HG03575 (cell line): ENCODE results near the gene CEP68.
A peak's percentile ranks its signal among the peaks of the same experiment; 100 is the strongest.
"Not testable (repeated sequence)": the region's sequence is repeated elsewhere in the genome, so short reads cannot be mapped to it uniquely, and the experiment has no call there.

Source experiments
- ATAC-seq: cut with Tn5 transposase; IDR thresholded peaks from one replicate; pipeline ENCODE4 v1.9.1; 2021; ENCODE audit not compliant: unreplicated experiment, insufficient number of reproducible peaks, low FRiP score; ENCODE audit errors: extremely low read depth

Gene CEP68, protein sequence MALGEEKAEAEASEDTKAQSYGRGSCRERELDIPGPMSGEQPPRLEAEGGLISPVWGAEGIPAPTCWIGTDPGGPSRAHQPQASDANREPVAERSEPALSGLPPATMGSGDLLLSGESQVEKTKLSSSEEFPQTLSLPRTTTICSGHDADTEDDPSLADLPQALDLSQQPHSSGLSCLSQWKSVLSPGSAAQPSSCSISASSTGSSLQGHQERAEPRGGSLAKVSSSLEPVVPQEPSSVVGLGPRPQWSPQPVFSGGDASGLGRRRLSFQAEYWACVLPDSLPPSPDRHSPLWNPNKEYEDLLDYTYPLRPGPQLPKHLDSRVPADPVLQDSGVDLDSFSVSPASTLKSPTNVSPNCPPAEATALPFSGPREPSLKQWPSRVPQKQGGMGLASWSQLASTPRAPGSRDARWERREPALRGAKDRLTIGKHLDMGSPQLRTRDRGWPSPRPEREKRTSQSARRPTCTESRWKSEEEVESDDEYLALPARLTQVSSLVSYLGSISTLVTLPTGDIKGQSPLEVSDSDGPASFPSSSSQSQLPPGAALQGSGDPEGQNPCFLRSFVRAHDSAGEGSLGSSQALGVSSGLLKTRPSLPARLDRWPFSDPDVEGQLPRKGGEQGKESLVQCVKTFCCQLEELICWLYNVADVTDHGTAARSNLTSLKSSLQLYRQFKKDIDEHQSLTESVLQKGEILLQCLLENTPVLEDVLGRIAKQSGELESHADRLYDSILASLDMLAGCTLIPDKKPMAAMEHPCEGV

DNA sequence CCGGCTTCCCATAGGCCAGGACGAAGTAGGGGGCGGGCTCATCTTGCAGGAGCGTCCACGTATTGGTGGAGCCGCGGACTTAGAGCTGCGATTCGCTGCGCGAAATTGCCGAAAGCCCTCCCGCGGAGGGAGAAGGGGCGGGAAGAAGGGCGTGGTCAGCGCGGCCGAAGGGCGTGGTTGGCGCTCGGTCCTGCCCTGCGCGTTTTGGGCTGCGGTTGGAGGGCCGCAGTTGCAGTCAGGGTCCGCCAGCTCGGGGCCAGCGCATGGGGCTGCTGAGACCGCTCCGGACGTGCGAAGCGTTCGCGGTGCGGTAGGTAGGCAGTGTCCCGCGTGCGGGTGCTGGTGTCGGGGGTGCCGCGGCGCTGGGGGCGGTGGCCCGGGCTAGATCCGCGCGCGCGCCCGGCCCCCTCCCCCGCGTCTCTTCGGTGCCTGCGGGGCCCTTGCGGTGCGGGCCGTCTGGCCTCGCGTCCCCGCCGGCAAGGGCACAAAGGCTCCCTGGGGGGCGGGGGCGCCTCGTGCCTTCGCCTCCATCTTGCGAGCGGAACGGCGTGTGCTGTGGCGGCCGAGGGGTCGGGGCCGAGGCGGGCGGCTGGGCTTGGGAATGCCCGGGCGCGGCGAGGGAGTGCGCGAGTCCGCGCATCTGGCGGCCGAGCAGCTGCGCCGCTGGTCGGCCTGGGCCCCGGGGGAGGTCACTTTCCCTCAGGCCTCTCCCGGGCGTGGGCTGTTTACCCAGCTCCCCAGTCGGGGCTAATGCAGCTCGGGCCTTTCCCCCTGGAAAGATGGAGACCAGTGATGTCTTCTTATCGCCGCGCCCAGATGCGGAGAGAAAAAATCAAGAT is at the start of gene CEP68:
Gene CEP68 (plus strand): TSS at position 202 of the 839 bp plus-strand sequence. CDS start 13,029 bp downstream, outside the sequence.
- peak; percentile 41 for ATAC-seq

DNA sequence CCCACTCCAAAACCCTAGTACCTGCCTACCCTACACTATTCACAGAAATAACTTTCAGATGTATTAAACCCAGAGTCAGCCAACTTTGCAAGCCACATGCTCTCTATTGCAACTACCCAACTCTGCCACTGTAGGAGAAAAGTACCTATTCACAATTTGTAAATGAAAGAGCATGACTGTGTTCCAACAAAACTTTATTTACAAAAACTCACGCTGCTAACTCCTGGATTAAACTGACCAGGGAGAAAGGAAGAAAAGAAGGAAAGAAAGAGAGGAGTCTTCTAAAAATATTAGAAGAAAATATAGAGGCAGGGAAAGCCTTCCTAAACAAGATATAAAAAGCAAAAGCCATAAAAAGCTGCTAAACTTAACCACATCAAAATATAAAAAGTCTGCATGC is 42.4 kb upstream of the CEP68 start:
- ATAC-seq: no peak

DNA sequence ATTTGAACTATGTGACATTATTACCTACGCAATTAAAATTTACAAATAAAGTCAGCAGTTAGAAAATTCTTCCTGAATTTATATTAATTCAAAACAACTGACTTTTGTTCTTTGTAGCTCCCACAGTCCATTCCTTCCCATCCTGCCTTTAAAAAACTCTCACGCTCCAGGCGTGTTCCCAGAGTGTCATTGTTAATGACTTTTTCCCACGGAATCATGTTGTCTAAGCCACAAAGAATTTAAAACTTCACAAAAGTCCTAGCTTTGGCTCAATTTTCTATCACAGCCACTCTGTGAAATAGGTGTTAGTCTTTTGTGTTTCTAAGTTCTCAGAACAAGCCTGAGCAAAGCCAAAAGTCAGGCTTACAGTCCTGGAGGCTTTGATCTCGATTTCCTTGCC is 40.5 kb upstream of the CEP68 start:
- no peak for ATAC-seq

DNA sequence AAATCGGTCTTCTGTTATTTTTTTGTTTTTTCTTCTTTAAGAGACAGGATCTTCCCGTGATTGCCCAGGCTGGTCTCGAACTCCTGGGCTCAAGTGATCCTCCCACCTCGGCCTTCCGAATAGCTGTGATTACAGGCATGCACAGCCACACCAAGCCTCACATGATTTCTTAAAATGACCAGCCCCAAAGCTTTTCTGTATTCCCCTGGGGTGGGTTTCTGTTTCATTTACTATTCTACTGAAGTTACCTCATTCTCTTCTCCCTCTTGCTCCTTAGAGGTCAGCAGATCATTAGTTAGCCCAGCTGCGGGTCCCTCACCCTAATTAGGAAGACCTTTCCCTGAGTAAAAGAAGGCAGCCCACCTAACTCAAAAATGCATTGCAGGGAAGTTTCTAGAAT is 39.4 kb upstream of the CEP68 start:
- no peak for ATAC-seq

DNA sequence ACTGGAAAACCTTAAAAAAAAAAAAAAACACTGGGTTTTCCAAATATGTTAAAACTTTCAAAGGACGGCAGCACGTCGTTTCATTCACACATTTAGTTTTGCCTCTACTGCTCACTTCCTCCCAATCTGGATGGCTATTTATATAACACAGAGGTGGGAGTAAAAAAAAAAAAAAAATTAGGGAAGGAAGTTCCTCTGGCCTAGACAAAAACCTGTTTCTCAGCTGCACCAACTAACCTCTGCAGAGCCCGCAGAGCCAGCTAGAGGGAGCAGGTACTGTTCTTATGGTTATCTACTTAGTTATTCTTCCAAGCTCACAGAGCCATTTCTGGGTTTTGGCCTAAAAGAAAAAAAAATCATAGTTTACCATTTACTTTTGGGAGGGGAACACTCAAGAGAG is 38.9 kb upstream of the CEP68 start:
- no peak for ATAC-seq

DNA sequence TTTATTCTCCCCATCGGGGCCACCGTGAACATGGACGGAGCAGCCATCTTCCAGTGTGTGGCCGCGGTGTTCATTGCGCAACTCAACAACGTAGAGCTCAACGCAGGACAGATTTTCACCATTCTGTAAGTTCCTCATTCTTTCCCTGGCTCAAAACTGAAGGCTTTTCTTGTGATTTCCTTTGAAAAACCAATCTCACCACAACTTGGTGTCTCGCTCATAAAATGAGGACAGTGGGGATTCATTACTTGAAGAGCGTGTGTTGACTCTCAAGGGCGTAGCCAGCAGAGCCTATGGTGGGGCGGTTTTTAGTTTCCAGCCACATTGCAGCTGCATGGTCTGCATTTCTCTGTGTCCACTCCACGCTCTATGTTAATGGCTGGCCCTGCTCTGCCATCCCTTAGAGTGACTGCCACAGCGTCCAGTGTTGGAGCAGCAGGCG is 38.1 kb upstream of the CEP68 start:
- ATAC-seq: no peak

DNA sequence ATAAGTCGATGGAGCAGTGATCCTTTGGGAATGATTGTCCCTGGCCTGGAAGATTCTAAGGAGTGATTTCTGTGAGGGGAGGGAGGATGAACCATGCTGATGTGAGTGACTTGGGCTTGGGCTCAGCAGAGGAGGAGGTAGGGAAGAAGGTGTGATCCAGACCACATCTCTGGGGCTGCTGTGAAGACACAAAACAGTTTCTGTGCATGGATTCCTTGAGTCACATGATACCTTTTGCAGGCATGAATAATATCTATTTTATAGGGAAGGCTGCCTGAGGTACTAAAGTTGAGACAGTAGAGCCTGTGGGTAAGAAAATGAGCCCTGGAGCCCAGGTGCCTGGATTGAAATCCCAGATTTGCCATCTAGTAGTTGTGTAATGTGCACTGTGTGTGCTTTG is 37.2 kb upstream of the CEP68 start:
- ATAC-seq: no peak

DNA sequence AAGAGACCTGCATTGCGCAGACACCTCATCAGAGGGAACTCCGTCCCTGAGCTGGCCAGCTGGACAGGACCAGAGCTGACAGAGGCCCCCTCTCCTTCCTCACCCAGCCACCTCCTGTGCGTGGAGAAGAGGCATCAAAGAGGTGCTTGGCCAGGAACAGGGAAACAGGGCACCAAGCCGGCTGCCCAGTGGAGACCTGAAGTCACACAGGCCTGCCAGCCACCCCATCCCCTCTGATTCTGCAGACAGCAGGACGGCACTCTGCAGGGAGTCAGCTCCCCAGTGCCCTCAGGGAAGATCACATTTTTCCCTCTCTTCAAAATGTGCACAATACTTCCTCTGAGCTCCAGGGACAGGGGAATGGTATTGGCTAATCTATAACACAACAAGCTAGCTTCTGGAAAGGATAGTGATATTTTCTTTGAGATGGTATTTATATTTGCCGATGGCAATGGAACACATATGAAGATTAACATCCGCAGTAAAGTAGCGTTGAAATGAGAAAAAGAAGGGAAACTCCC is 36.5 kb upstream of the CEP68 start:
- ATAC-seq: no peak

DNA sequence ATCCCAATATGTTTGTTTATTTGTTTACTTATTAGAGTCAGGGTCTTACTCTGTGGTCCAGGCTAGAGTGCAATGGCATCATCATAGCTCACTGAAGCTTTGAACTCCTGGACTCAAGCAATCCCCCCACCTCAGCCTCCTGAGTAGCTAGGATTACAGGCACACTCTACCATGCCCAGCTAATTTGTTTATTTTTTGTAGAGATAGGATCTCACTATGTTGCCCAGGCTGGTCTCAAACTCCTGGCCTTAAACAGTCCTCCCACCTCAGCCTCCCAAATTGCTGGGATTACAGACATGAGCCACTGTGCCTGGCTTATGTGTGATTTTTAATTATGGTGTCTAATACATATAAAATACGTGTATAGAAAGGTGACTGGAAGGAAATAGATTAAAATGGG is 36.0 kb upstream of the CEP68 start:
- not testable (repeated sequence) for ATAC-seq

DNA sequence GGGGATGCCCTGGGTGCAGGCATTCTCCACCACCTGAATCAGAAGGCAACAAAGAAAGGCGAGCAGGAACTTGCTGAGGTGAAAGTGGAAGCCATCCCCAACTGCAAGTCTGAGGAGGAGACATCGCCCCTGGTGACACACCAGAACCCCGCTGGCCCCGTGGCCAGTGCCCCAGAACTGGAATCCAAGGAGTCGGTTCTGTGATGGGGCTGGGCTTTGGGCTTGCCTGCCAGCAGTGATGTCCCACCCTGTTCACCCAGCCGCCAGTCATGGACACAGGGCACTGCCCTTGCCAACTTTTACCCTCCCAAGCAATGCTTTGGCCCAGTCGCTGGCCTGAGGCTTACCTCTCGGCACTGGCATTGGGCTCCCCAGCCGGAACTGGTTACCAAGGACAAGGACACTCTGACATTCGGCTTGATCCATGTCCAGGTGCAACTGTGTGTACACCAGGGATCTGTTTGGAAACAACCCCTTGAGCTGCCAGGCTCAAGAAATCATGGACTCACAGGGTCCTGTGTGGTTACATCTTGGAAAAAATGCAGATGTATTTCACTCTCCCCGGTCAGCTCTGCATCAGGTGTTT is 35.2 kb upstream of the CEP68 start:
- no peak for ATAC-seq

DNA sequence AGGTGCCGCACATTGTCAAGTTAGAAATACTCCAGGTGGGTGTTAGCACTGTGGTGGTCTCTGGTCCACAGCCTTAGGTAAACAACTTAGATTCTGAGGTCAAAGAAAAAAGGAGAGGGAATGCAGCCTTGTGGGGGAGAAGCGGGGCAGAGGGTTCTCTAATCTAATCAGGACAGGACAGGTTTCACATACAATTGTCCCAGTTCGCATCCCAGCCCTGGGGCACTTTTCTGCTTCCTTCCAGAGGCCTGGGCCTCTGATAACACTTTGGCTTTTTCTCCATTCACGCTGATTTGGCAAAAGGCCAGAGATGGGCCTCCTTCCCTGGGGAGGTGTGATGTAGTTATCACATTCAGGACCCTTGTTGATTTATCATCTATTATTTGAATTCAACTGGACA is 34.5 kb upstream of the CEP68 start:
- ATAC-seq: no peak

DNA sequence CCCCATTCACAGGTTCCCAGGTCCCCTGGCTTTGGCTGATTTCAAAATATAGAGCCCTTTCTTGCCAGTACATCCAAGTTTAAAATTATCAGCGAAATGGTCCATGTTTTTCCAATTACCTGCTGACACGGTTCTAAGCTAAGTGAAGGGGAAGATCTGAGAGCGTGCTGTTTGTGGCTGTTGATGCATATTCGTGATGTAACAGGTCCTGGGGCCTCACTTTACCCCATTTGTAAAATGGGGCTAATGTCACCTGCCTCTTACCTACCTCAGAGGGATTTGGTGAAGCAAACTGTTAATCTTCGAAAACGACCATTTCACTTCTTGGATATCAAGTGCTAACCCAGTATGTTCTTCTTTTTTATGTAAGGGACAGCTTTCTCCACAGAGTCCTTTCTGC is 34.0 kb upstream of the CEP68 start:
- no peak for ATAC-seq

DNA sequence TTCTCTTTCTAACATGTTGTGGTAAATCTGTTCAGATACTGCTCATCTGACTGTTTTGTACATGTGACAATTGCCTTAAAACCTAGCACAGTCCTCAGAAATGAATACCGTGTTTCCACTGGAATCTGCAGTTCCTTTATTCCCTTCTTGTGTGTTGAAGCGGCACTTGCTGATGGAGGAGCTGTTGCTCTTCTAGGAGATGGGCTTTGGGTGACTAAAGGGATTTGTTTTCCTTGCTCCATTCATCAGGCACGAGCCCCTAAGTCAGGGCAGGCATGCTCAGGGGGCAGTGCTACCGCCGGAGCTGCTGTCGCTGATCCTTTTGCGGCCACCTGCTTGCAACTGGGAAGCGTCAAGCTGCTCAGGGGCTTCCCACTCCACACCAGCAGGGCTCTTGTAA is 32.5 kb upstream of the CEP68 start:
- no peak for ATAC-seq

DNA sequence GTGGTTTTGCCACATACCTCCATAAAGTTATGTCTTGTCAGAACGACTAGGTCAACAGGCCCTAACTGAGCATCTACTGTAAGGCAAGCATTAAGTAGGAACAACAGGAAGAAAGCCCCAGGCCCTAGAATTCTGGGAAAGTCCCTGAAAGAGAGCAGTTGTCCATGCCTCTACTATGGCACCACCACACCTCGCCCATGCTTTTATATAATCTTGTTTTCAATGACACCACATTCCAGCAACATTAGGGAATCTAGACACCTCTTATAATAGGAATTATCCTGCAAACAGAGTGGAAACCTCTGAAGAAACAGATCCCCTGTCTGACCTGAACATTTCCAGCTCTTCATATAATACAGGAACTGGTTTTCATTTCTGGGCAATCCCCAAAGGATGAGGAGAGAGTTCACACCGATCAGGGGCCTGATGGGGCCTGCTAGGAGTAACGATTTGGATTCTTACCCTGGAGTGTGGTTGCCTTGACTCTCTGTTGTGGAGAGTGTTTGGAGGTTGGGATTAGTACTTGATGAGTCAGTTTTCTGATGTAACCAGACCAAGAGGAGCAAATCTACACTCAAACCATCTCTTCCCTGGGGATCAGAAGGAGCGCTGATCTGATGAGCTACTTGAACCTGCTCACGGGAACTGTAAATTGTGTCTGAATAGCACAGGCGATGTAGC is 31.9 kb upstream of the CEP68 start:
- no peak for ATAC-seq

DNA sequence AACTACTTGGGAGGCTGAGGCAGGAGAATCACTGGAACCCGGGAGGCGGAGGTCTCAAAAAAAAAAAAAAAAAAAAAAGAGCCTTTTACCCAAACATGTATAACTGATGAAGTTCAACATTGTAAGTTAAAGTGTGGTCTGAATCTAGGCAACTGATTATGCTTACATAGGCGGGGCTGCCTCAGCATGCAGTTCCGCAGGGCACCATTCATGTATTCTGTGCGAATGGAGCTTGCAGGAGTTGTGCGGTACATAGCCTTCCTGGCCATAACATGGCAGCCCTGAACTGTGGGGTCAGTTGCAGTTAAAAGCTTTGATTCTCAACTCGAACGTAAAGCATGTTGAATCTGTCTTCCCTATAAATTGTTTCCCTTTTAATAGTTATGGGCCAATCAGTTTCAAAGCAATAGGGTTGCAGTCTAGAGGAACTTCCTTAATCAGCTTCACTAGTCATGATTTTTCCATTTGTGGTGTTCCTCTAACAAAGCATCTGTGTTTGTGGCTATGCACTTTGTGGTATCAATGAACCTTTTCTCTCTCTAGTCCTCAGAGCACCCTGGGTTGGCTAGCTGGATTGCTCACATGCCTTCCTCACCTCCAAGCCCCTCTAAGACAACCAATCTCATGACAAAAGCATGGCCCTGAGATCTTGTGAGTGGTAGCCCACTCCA is 30.6 kb upstream of the CEP68 start:
- ATAC-seq: no peak

DNA sequence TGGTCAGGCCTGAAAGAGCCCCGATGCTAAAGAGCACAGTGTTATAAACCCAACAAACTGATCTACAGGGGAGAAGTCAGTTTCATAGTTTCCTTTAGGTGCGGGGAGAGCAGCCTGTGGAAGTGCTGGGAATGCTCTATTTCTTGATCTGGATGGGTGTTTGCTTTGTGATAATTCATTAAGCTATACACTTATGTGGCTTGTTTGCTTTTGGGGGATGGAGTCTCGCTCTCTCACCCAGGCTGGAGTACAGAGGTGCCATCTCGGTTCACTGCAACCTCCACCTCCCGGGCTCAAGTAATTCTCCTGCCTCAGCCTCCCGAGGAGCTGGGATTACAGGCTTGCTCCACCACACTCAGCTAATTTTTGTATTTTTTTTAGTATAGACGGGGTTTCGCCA is 30.1 kb upstream of the CEP68 start:
- no peak for ATAC-seq

DNA sequence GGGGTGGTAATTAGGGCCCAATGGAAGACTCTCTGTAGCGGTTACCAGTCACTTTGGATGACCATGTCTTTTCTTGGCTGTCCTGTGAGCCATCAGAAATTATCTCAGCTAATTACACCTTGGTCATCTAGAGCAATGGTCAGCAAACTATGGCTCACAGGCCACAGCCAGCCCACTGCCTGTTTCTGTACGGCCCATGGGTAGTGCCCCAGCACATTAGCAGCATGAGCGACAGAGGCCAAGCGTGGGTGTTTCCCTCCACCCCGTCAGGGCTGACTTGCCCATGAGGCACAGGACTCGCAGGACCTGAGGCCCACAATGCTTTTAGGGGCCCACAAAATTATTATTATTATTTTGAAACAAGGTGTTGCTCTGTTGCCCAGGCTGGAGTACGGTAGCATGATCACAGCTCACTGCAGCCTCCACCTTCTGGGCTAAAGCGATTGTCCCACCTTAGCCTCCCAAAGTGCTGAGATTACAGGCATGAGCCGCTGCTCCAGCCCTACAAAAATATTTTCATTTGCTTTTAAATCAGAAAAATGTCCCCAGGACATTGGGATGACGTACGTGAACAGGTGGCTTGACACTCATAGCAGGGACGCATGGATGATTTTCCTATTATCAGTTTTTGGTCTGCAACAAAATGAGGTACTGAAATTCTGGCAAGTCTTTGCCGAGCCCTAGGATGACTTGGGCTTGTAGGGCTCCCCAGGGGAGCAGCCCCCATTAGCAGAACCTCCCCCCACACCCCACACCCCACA is 29.3 kb upstream of the CEP68 start:
- ATAC-seq: no peak
